HUDEP-2 (cell line): Measurements from ENCODE around the gene GPANK1.

Experiments
- DNase-seq, 76 experiments: peaks; one replicate each; lab custom pipeline; 2025; ENCODE audit not compliant: unreplicated experiment in 76 of 76; lab: John Stamatoyannopoulos, UW

The GPANK1 gene

DNA sequence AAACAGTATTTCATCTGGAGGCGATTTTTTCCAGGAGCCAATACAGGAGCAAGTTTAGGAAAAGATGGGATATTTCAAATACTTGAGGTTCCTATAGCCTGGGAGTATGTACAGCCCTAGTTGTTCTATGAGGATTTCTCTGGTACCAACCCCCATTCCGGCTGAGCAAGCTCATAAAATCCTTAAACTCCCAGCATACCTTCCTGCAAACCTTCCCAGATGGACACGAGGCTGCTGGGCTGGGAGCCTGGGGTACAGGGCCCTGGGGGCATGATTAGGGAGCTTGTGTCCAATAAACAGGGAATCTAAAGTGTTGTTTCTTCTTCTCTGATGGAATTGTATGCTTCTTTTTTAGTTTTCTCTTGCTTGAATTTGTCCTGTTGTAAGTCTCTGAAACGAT lies 42.8 kb downstream of the GPANK1 start:
- DNase-seq: no peak

DNA sequence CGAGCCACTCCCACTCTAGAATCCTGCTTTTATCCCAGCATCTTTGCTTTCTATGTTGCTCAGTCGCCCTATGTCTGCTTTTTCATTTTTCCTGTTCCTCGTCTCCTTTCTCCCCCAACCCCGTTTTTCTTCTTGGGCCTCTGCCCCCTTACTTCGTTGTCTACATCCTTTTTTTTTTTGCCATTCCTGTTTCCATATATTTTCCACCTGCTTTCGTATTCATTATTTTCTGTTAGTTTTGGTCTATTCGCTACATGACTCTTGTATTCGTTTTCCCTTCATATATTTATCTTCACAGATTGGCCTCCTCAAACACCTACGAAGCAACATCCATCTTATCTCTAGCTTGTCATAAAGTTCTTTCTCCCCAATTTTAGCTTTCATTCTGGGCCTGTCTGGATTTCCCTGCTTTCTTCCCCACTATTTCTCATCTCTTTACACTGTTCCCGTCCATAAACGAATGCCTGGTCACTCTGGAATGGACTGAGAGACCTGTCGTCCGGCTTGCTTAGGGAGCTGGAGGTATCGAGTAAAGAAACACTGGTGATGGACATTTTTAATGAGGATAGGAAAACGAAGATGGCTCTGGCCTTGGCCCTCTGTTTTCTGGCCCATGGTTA lies 43.4 kb downstream of the GPANK1 start:
- no peak for DNase-seq

DNA sequence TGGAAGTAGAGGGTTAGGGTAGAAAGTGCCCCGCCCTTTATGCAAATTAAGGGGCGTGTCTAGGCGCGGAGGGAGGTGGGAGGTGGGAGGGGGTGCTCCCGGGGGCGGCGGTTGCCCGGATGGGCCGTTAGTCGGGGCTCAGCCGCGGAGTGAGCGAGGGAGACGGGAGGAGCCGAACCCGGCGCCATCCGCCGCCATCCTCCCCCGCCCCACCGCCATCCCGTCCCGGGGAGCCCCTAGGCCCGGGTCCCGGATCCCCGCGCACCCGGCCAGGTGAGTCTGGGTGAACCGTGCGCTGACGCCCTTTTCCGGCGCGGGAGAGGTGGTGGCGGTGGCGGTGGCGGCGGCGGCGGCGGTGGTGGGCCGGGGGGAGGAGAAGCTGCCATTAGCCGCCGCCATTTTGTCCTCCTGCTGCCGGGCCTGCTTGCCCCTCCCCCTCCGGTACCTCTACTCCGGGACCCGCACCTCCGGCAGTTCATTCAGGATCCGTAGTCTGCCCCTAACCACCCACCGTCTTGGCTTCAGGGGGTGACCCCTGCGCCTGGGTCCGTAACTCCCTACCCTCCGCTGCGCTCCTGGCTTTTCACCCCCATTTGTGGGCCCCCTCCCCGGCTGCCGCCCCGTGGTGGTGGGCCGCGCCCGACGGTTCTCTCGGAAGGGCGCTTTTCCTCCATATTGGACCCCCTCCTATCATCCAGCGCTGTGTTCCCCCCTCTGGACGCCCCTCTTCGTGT lies 44.0 kb downstream of the GPANK1 start, which contains the start of gene PRRC2A:
PRRC2A (plus strand) TSS at position 130 of the 734 bp plus-strand sequence. CDS start 2,075 bp downstream, outside the sequence.
- DNase-seq: peak in 62 of 76 experiments; percentile 35 to 100 (median 82)

DNA sequence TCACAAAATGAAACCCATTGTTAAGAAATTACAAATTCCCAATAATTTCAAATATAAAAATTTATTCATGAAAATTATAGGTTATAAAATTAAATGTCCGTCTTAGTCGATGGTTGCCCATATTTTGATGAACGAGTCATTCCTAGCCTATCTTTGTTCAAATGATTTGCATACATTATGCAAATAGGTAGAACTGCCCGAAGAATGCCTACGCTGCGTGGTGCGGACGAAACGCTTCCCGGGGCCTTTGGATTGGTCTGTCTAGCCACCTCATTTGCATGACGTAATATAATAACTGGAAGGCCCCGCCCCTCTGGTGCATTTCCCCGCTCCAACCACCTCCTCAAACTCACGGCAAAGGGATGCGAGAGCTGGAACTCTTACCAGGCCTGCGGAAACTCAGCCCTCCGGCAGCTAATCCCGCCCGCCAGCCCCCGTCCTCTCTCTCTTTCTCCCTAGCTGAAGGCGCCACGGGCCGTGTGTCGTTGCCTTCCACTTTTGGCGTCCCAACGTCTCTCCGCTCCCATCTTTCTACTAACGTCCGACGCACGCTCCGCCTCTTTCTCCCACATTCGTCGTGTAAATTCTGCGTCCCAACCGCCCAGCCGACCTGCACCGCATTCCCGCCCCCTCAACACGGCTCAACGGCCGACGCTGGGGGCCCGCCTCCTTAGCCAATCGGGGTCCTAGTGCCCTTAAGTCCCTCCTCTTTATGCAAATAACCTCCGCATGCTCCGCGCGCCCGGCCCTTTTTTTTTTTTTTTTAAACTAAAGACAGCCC lies 44.8 kb downstream of the GPANK1 start:
- DNase-seq: peak; percentile 92 to 100 (median 99)

DNA sequence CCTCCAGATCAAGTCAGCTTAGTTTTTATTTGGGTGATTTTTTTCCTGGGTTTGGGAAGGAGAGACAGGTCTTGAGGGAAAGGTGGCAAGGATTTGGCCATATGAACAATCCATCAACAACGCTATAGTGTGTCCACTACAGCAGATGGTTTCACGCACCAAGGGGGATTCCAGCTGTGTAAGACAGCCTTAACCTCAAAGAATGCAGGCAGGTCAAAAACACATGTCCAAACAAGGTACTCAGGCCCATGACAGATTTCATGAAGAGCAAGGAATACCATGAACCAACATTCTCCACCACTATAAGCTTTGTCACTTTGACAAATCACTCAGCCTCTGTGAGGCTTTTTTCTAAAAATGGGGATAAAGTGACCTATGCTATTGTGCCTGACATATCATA lies 47.8 kb downstream of the GPANK1 start:
- no peak for DNase-seq

DNA sequence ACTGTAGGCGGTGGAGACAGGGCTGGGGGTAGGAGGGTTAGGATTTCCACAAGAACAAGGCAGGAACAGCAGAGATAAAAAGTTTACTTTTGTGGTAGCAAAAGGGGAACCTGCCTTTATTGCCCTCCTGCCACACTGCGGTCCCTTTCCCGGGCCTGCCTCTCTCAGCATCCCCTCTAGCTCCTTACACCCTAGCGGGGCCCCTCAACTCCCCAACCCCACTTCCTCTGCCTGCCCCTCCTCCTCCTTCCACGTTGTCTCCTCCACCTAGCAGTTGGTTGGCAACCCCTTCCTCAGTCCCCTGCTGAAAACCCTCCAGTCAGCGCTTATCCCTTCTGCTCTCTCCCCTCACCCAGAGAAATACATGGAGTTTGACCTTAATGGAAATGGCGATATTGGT lies 49.0 kb downstream of the GPANK1 start:
- DNase-seq: no peak

DNA sequence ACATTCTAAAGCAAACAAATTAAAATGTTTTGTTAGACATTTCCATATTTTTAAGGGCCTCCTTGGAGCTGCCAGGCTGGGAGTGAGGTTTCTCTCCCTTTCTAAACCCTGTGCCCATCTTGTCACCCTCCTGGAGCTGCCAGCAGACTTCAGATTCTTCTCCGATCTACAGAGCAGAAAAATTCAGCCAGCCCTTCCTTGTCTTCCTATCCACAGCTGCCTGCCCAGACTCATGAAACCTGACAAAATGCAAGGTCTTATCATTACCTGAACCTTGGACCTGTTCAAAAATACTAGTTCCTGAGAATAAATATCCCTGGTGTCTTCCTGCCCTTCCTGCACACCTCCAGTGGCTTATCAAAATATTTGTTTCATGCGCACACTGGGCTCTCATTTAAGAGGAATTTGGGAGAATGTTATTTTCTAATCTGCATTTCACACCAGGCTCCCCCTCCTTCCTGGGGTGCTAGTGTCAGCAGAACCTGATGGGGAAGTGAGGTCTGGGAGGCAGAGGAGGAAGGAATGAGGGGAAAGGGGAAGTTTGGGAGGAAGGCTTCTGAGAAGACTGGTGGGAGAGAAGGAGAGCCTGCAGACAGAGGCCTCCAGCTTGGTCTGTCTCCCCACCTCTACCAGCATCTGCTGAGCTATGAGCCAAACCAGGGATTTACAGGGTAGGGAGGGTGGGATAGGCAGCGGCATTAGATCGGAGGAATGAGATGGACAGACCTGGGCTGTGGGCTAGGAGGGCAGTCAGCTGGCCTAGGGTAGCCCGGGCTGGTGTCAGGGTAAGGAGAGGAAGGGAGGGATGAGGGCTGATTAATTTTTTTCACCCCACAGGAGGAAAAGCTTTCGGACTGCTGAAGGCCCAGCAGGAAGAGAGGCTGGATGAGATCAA lies 49.9 kb downstream of the GPANK1 start, which contains the start of gene AIF1:
AIF1 (plus strand) TSS at position 551 of the 895 bp plus-strand sequence; CDS start at position 647, 96 bp downstream.
- no peak for DNase-seq

DNA sequence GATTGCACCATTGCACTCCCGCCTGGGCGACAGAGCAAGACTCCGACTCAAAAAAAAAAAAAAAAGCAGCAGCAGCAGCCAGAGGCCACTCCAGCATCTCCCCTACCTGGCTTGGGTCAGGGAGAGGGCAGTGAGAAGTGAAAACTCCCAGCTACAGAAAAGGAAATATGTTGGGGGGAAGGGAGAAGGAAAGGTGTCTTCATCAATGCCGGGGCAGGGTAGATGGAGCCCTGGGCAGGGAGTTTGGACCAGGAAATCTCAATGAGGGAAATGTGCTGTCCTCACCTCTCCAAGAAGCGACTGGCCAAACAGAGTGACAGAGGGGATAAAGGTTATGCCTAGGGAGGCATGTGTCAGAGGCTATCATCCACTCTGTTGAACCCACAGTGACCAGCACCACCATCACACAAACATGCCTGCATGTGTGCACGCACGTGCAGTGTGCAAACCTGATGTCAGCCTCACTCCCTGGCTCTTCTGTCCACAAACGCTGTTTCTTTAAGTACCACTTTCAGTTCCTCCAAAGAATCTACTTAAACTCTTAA lies 50.6 kb downstream of the GPANK1 start:
- DNase-seq: no peak
